Body of pancreas (tissue), 4 donors: ENCODE data around the gene UCN3.

Experiments
- CTCF ChIP-seq, 7 experiments: fragments of 450-650 bp in 4 of 7; fragments of 200-600 bp in 3 of 7; sonication (generic) in 3 of 7; IDR thresholded peaks; one replicate each; pipeline ENCODE4 v1.5.1; 2016 to 2019; ENCODE audit warnings: antibody characterized with exemption in 7 of 7
- POLR2A ChIP-seq, 3 donors: fragments of 450-650 bp; IDR thresholded peaks; one replicate each; pipeline ENCODE4 v1.6.1; 2016; ENCODE audit warnings: antibody characterized with exemption in 3 of 3, mild to moderate bottlenecking in 2 of 3

GRCh38 chr10:5364890-5365338, at the start of gene UCN3:
- TF ChIP-seq POLR2A (IDR thresholded peaks at IDR 0.05) (no peak), CTCF (IDR thresholded peaks at IDR 0.05) (no peak)
